B cell (primary cell): ENCODE results near the gene EMP2. TPM values are rescaled to one million over a fixed set of nuclear protein-coding genes. Genes with fewer than 3 reads are reported as not detected.

Experiments used
- ATAC-seq: fragments of 200-7000 bp; cut with Tn5 transposase; one replicate; pipeline ENCODE4 v1.10.0; 2021; ENCODE audit warnings: low read depth, mild to moderate bottlenecking, moderate number of reproducible peaks, moderate library complexity
- CTCF ChIA-PET: fragments of 350-600 bp; sonication (Branson Sonifier 250); formaldehyde crosslinking; loops from one replicate; lab custom pipeline; 2021; ENCODE audit warnings: antibody characterized with exemption, inconsistent platforms; lab: Charles Lee
- POLR2A ChIA-PET: fragments of 350-600 bp; sonication (Branson Sonifier 250); formaldehyde crosslinking; loops from one replicate; lab custom pipeline; 2021; ENCODE audit warnings: antibody characterized with exemption; lab: Charles Lee
- DNase-seq: peaks from one replicate; pipeline ENCODE4 v3.0.0; 2013
- H2AFZ ChIP-seq: 2 replicates; pipeline ENCODE4 v1.6.1; 2012; ENCODE audit warnings: mild to moderate bottlenecking, low read depth, low read length; ENCODE audit not compliant: insufficient read depth, poor library complexity, severe bottlenecking
- H3K27ac ChIP-seq, 2 donors: 1 replicate in 1 of 2; 2 replicates in 1 of 2; pipeline ENCODE4 v1.5.1; 2012 to 2013; ENCODE audit warnings: low read length in 2 of 2, mild to moderate bottlenecking in 2 of 2, moderate library complexity in 1 of 2
- H3K27me3 ChIP-seq, 4 experiments: fragments of 200-600 bp in 1 of 4; sonication (generic) in 1 of 4; replicated peaks in 1 of 4; 1 replicate in 2 of 4; 2 replicates in 2 of 4; pipeline versions ENCODE4 v1.6.1 to v1.7.0; 2013 to 2016; ENCODE audit warnings: low read length in 3 of 4, mild to moderate bottlenecking in 2 of 4, mixed read lengths in 1 of 4, moderate library complexity in 1 of 4; ENCODE audit not compliant: insufficient read depth in 4 of 4, control insufficient read depth in 3 of 4; ENCODE audit errors: control extremely low read depth in 1 of 4
- H3K36me3 ChIP-seq, 2 experiments: replicated peaks in 1 of 2; 1 replicate in 1 of 2; 2 replicates in 1 of 2; pipeline versions ENCODE4 v1.6.1 to v1.7.1; 2013; ENCODE audit warnings: low read length in 1 of 2; ENCODE audit not compliant: insufficient read depth in 2 of 2, control insufficient read depth in 1 of 2; ENCODE audit errors: control extremely low read depth in 1 of 2, extremely low read depth in 1 of 2
- H3K4me1 ChIP-seq, 2 donors: fragments of 200-600 bp in 1 of 2; sonication (generic) in 1 of 2; 1 replicate in 1 of 2; 2 replicates in 1 of 2; pipeline versions ENCODE4 v1.5.1 to v1.6.1; 2013 to 2017; ENCODE audit warnings: low read length in 2 of 2; ENCODE audit not compliant: control insufficient read depth in 2 of 2, insufficient read depth in 2 of 2
- H3K4me2 ChIP-seq: replicated peaks from 2 replicates; pipeline ENCODE3; 2012; ENCODE audit warnings: mild to moderate bottlenecking, low read depth, low read length; ENCODE audit not compliant: poor library complexity, severe bottlenecking
- H3K4me3 ChIP-seq, 5 experiments: fragments of 200-600 bp in 1 of 5; sonication (generic) in 1 of 5; 1 replicate in 3 of 5; 2 replicates in 2 of 5; pipeline versions ENCODE4 v1.5.1 to v1.7.0; 2011 to 2016; ENCODE audit warnings: low read length in 4 of 5, mild to moderate bottlenecking in 4 of 5, low read depth in 2 of 5, control low read depth in 1 of 5, moderate library complexity in 1 of 5; ENCODE audit not compliant: insufficient read depth in 1 of 5; ENCODE audit errors: control extremely low read depth in 1 of 5, extremely low read depth in 1 of 5
- H3K79me2 ChIP-seq: fragments of 200-600 bp; sonication (generic); one replicate; pipeline ENCODE4 v1.6.0; 2016; ENCODE audit warnings: low read length; ENCODE audit not compliant: control insufficient read depth, insufficient read depth
- H3K9ac ChIP-seq: fragments of 200-600 bp; sonication (generic); 2 replicates; pipeline ENCODE4 v1.6.1; 2017; ENCODE audit warnings: mild to moderate bottlenecking, low read length, moderate library complexity
- H3K9me3 ChIP-seq, 3 donors: one replicate each; pipeline versions ENCODE4 v1.6.1 to v1.7.1; 2013; ENCODE audit warnings: low read length in 2 of 3; ENCODE audit not compliant: control insufficient read depth in 2 of 3, insufficient read depth in 1 of 3; ENCODE audit errors: control extremely low read depth in 1 of 3
- H4K20me1 ChIP-seq: 2 replicates; pipeline ENCODE4 v1.6.0; 2012; ENCODE audit warnings: mild to moderate bottlenecking, low read length; ENCODE audit not compliant: insufficient read depth, control insufficient read depth, poor library complexity, severe bottlenecking
- H3K27ac Mint-ChIP-seq: one replicate; pipeline ENCODE4 v1.8.0; 2021; ENCODE audit warnings: mixed read lengths
- H3K27me3 Mint-ChIP-seq: one replicate; pipeline ENCODE4 v1.8.0; 2021; ENCODE audit warnings: mixed read lengths
- H3K4me1 Mint-ChIP-seq: one replicate; pipeline ENCODE4 v1.8.0; 2021; ENCODE audit warnings: mixed read lengths
- H3K4me3 Mint-ChIP-seq: one replicate; pipeline ENCODE4 v1.8.0; 2021; ENCODE audit warnings: mixed read lengths
- H3K9me3 Mint-ChIP-seq: one replicate; pipeline ENCODE4 v1.8.0; 2022; ENCODE audit warnings: mixed read lengths; ENCODE audit not compliant: insufficient read depth
- CTCF ChIP-seq: fragments of 200-600 bp; IDR thresholded peaks from one replicate; pipeline ENCODE4 v1.8.0; 2022; ENCODE audit warnings: antibody characterized with exemption, mild to moderate bottlenecking
- EZH2 ChIP-seq: IDR thresholded peaks from 2 replicates; pipeline ENCODE4 v1.6.1; 2012; ENCODE audit warnings: borderline replicate concordance, low read depth, mild to moderate bottlenecking, moderate library complexity, low read length; ENCODE audit not compliant: insufficient read depth, poor library complexity, severe bottlenecking
- WGBS: methylation state at CpG from one replicate; pipeline ENCODE4 v1.1.5; 2013; ENCODE audit warnings: missing lambda C conversion rate; ENCODE audit not compliant: insufficient coverage; 5-methylcytosine and 5-hydroxymethylcytosine counted together
- intact Hi-C: fragments of 100-400 bp; cut with micrococcal nuclease; formaldehyde crosslinking; loops from one replicate; pipeline ENCODE4 v1.10.0; 2022
- polyA plus RNA-seq: library from polyadenylated mRNA; depleted of rRNA; stranded (reverse); fragments of >200 nt; gene quantifications from 2 replicates; pipeline ENCODE4 v1.2.3, GENCODE V29; 2012
- total RNA-seq, 2 donors: library from RNA; stranded (reverse); fragments of 120-200 nt in 1 of 2; gene quantifications; 1 replicate in 1 of 2; 2 replicates in 1 of 2; pipeline versions ENCODE4 v1.2.3 to v1.2.4, GENCODE V29; 2013 to 2022

The EMP2 gene
- total and polyA plus RNA-seq, 2 donors (not counting 1 experiment from before 2014, with no cell fraction given) = 0.01 TPM; not detected in 1

DNA sequence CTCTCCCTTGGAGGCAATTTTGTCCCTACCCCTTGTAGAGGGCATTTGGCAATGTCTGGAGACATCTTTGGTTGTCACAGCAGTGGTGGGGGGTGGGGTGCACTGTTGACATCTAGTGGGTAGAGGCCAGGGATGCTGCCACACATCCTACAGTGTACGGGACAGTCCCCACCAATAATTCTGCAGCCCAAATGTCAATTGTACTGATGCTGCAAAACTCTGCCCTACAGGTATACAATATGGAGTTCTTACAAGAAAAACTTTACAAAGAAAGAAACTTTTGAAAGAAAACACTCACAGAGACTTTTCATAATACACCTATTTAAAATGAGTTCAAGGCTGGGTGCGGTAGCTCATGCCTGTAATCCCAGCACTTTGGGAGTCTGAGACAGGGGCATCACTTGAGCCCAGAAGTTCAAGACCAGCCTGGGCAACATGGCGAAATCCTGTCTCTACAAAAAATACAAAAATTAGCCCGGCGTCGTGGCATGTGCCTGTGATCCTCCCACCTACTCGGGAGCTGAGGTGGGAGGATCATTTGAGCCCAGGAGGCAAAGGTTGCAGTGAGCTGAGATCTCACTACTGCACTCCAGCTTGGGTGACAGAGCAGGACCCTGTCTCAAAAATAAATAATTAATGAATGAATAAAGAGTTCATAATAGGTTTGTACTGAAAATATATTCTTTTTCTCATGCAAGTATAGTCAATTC lies 59.4 kb downstream of the EMP2 start:
- H3K4me2 ChIP-seq = no peak overlapping the region
- POLR2A ChIA-PET = no interaction called here

More for the DNA sequence above, 59.4 kb downstream of the EMP2 start:
- no peaks in the 10 kb centered on the region for H3K36me3 ChIP-seq
- H3K9me3 Mint-ChIP-seq = no peaks in the 10 kb centered on the region
- no peaks in the 10 kb centered on the region for H4K20me1 ChIP-seq
- H3K4me3 ChIP-seq = no peak overlapping the region
- ATAC-seq (no peak), DNase-seq (no peak)
- no peak overlapping the region for H3K4me3 Mint-ChIP-seq
- no peak overlapping the region for H2AFZ ChIP-seq
- H3K4me1 ChIP-seq = peaks cover 0 to 3% of the 10 kb centered on the region in 2 donors
- H3K27ac ChIP-seq = no peak overlapping the region
- H3K9ac ChIP-seq = no peak overlapping the region
- intact Hi-C loops = no loop called here
- peaks cover 2% of the 10 kb centered on the region for H3K4me1 Mint-ChIP-seq
- no peaks in the 10 kb centered on the region for H3K27me3 Mint-ChIP-seq
- H3K79me2 ChIP-seq = no peaks in the 10 kb centered on the region
- no peaks in the 10 kb centered on the region for H3K27me3 ChIP-seq
- CTCF ChIA-PET = interaction anchor here (0.7 to 4.8 kb wide), 24 partner anchors 9 to 429 kb away, joined by 3 to 55 read pairs (median 4); no protein-coding TSS in a partner anchor
- H3K27ac Mint-ChIP-seq = no peak overlapping the region
- TF ChIP-seq CTCF = no peak
- no peak for TF ChIP-seq EZH2
- H3K9me3 ChIP-seq = peaks cover 0 to 7% (median 0%) of the 10 kb centered on the region in 3 donors
- WGBS = 100% methylated on average over 1 of the region's 7 CpGs
